AG04449 (cell line): ENCODE data around the gene MIPEP.

Experiments used
- CTCF ChIA-PET: fragments of 350-600 bp; formaldehyde crosslinking; extraction: SDS; loops from one replicate; lab custom pipeline; 2021; ENCODE audit warnings: antibody characterized with exemption; lab: Yijun Ruan, JAX
- POLR2A ChIA-PET: fragments of 400-600, 350-600 bp; formaldehyde crosslinking; extraction: SDS; loops from one replicate; lab custom pipeline; 2020; ENCODE audit warnings: antibody characterized with exemption, inconsistent platforms; lab: Yijun Ruan, JAX
- DNase-seq: peaks from one replicate; pipeline ENCODE4 v3.0.0-alpha.2; 2010; ENCODE audit warnings: low read depth, low spot score
- H3K4me3 ChIP-seq: 2 replicates; pipeline ENCODE4 v1.5.1; 2011; ENCODE audit warnings: low read depth, mild to moderate bottlenecking, control low read depth, low read length
- TF ChIP-seq, protein P1 (sequence below): IDR thresholded peaks from one replicate; pipeline ENCODE4 v1.5.1; 2011; ENCODE audit warnings: mild to moderate bottlenecking, moderate library complexity, low read length, control low read depth, inconsistent platforms; ENCODE audit not compliant: insufficient read depth; ENCODE audit errors: missing control alignments

Gene MIPEP

DNA sequence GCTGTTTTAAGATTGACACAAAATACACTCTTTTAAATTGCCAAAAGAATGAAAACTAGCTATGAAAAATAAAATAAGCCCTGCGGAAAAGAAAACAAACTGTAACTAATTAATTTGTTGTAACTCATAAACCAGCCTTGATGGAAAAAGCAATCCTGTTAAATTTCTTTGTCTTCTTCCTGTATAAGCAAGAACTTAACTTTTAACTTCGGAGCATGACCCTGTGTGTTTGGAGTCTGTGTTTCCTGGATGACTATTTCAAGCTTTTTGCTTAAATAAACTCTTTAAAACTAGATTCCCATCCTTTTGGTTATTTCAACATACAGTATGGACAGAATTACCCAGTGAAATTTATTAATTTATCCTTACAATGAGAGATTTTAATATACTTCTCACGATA, 196.4 kb downstream of the MIPEP start:
- H3K4me3 ChIP-seq = no peak overlapping the region
- TF ChIP-seq, protein P1, sequence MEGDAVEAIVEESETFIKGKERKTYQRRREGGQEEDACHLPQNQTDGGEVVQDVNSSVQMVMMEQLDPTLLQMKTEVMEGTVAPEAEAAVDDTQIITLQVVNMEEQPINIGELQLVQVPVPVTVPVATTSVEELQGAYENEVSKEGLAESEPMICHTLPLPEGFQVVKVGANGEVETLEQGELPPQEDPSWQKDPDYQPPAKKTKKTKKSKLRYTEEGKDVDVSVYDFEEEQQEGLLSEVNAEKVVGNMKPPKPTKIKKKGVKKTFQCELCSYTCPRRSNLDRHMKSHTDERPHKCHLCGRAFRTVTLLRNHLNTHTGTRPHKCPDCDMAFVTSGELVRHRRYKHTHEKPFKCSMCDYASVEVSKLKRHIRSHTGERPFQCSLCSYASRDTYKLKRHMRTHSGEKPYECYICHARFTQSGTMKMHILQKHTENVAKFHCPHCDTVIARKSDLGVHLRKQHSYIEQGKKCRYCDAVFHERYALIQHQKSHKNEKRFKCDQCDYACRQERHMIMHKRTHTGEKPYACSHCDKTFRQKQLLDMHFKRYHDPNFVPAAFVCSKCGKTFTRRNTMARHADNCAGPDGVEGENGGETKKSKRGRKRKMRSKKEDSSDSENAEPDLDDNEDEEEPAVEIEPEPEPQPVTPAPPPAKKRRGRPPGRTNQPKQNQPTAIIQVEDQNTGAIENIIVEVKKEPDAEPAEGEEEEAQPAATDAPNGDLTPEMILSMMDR = no peak
- CTCF ChIA-PET = no interaction called here
- DNase-seq = no peak
- POLR2A ChIA-PET = no interaction called here

DNA sequence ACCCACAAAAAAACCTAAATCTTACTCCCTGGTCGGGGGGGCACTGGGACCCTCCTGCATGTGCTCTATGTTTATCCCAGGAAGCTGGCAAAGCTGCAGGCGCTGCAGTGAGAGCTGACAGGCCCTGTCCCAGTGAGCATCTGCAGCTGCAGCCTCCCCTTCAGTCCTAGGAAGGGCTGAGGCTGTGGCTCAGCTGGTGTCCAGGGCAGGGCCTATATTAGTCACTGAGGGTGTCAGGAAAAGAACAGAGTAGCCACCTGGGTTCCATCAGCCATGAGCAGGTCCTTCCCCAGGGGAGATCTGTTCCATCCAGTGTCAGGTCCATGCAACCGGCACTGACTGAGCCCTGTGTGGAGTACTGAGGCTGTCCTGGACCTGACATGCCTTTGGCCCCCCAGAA, 198.5 kb downstream of the MIPEP start:
- TF ChIP-seq, protein P1 = no peak
- H3K4me3 ChIP-seq = no peak overlapping the region
- CTCF ChIA-PET = interaction anchor here (0.6 to 1.2 kb wide), 2 partner anchors 10 to 17 kb away, joined by 3 read pairs; no protein-coding TSS in a partner anchor
- POLR2A ChIA-PET = no interaction called here
- no peak for DNase-seq

DNA sequence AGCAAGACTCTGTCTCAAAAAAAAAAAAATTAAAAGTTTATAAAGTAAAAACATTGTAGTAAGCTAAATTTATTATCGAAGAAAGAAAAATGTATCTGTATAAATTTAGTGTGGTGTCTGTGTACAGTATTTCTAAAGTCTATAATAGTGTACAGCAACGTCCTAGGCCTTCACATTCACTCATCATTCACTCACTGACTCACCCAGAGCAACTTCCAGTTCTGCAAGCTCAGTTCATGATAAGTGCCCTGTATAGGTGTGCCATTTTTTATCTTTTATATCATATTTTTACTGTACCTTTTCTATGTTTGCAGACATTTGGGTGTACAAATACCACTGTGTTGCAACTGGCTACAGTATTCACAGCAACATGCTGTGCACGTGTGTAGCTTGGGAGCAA, 200.9 kb downstream of the MIPEP start:
- DNase-seq = no peak
- H3K4me3 ChIP-seq = no peak overlapping the region
- ChIA-PET POLR2A (interaction anchor here (0.6 kb wide), 1 partner anchor 14 kb away, joined by 3 read pairs; no protein-coding TSS in a partner anchor), CTCF (no interaction called here)
- TF ChIP-seq, protein P1 = no peak

DNA sequence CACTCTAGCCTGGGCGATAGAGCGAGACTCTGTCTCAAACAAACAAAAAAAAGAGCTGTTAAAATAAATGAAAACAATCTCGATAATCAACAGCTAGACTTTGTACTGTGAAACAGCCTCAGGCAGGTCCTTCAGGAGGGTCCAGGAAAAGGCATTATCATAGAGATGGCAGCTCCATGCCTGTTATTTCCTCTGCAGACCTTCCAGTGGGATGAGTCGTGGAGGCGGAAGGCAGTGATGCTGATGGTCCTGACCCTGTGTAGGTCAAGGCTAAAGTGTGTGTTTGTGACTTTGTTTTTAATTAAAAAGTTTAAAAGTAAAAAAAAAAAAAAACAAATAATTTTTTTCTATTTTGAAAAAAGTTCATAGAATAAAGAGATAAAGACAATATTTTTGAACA, 201.6 kb downstream of the MIPEP start:
- no peak overlapping the region for H3K4me3 ChIP-seq
- POLR2A ChIA-PET = interaction anchor here (0.6 kb wide), 1 partner anchor 15 kb away, joined by 3 read pairs; no protein-coding TSS in a partner anchor
- no peak for DNase-seq
- TF ChIP-seq, protein P1 = no peak
- CTCF ChIA-PET = no interaction called here

DNA sequence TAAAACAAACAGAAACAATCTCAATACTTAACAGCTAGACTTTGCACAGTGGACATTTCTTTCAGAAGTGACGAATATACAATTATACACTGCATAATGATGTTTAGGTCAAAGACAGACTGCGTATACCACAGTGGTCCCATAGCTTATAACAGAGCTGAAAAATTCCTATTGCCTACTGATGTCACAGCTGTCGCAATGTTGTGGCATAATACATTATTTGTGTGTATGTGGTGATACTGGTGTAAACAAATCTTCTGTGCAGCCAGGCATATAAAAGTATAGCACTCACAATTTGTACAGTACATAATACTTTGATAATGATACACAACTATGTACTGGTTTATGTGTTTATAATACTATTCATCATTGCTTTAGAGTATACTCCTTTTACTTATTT, 202.3 kb downstream of the MIPEP start:
- ChIA-PET POLR2A (no interaction called here), CTCF (no interaction called here)
- TF ChIP-seq, protein P1 = no peak
- H3K4me3 ChIP-seq = no peak overlapping the region
- DNase-seq = no peak

DNA sequence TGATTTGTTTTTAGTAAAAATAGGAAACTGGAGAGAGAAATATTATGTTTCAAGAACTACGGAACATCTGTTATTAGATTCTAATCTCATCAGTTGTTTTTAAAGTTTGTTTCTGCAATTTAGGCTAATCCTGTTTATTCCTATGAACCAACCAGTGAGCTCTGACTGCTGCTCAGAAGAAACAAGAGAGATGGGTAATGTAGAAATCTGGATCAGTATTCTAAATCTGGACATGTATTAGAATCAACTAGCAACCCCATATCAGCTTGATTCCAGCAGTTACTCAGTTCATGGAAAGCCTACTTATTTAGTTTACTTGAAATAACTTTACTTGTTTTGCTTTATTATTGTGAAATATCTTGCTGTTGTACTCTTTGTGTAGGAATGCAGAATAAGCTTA, 203.8 kb downstream of the MIPEP start:
- TF ChIP-seq, protein P1 = no peak
- ChIA-PET POLR2A (no interaction called here), CTCF (interaction anchor here (0.9 to 1.1 kb wide), 2 partner anchors 15 to 19 kb away, joined by 3 read pairs; no protein-coding TSS in a partner anchor)

More for the DNA sequence above, 203.8 kb downstream of the MIPEP start:
- H3K4me3 ChIP-seq = no peak overlapping the region
- DNase-seq = no peak
